Measurements from ENCODE around the gene CHDH.

The CHDH gene

GRCh38 chr3:53846134-53846850 is at the start of gene CHDH, which contains the start of gene IL17RB:
CHDH (minus strand) TSS chr3:53846419; CDS start chr3:53824008, 22,411 bp downstream.
IL17RB (plus strand) TSS chr3:53846568; CDS start chr3:53846589, 21 bp downstream.
- Histone ChIP-seq H3K27ac (ENCODE audit: low read length) (no peak within 1 kb of the TSS), H3K36me3 (ENCODE audit: insufficient read depth, low read length) (no peaks in the 10 kb centered on the region), H2AFZ (ENCODE audit: low read depth, low read length) (no peak within 1 kb of the TSS), H3K4me3 (ENCODE audit: low read depth in 1 of 2, low read length in 2 of 2) (no peak within 1 kb of the TSS), H3K27me3 (ENCODE audit: insufficient read depth, low read length, poor library complexity) (no peaks in the 10 kb centered on the region), H3K4me2 (ENCODE audit: insufficient read depth, low read length) (no peak within 1 kb of the TSS), H3K9ac (ENCODE audit: low read depth, low read length) (no peak within 1 kb of the TSS), H3K9me3 (ENCODE audit: insufficient read depth, low read length, severe bottlenecking) (no peaks in the 10 kb centered on the region), H3K4me1 (ENCODE audit: insufficient read depth, low read length) (no peaks in the 10 kb centered on the region), H4K20me1 (ENCODE audit: insufficient read depth, low read length) (no peaks in the 10 kb centered on the region), H3K79me2 (ENCODE audit: insufficient read depth, low read length) (no peaks in the 10 kb centered on the region)
- TF ChIP-seq EZH2 (IDR thresholded peaks at IDR 0.05; ENCODE audit: borderline replicate concordance, low read depth, low read length, severe bottlenecking) = no peak
- TF ChIP-seq CTCF (IDR thresholded peaks at IDR 0.05; ENCODE audit: borderline replicate concordance, extremely low read depth, low read length, poor library complexity, severe bottlenecking) = no peak
- ATAC-seq (ENCODE audit: insufficient read depth, low read depth) = no peak
- no peak for DNase-seq

GRCh38 chr3:53892286-53892637 is 46.0 kb upstream of the CHDH start:
- TF ChIP-seq CTCF (IDR thresholded peaks at IDR 0.05; ENCODE audit: borderline replicate concordance, extremely low read depth, low read length, poor library complexity, severe bottlenecking) (no peak), EZH2 (IDR thresholded peaks at IDR 0.05; ENCODE audit: borderline replicate concordance, low read depth, low read length, severe bottlenecking) (no peak)
- DNase-seq = no peak
- no peaks in the 10 kb centered on the region for H3K9me3 ChIP-seq (ENCODE audit: insufficient read depth, low read length, severe bottlenecking)
- no peak overlapping the region for H3K9ac ChIP-seq (ENCODE audit: low read depth, low read length)
- ATAC-seq (ENCODE audit: insufficient read depth, low read depth) = no peak
- H2AFZ ChIP-seq (ENCODE audit: low read depth, low read length) = no peak overlapping the region
- no peaks in the 10 kb centered on the region for H3K36me3 ChIP-seq (ENCODE audit: insufficient read depth, low read length)
- no peak overlapping the region for H3K4me2 ChIP-seq (ENCODE audit: insufficient read depth, low read length)
- H3K27me3 ChIP-seq (ENCODE audit: insufficient read depth, low read length, poor library complexity) = peaks cover 21% of the 10 kb centered on the region
- no peaks in the 10 kb centered on the region for H4K20me1 ChIP-seq (ENCODE audit: insufficient read depth, low read length)
- no peaks in the 10 kb centered on the region for H3K4me1 ChIP-seq (ENCODE audit: insufficient read depth, low read length)
- no peak overlapping the region for H3K4me3 ChIP-seq (ENCODE audit: low read depth in 1 of 2, low read length in 2 of 2)
- no peak overlapping the region for H3K27ac ChIP-seq (ENCODE audit: low read length)
- no peaks in the 10 kb centered on the region for H3K79me2 ChIP-seq (ENCODE audit: insufficient read depth, low read length)

- peaks cover 25% of the 10 kb centered on the region for H3K27me3 ChIP-seq (ENCODE audit: insufficient read depth, low read length, poor library complexity)
- no peak within 1 kb of the TSS for H2AFZ ChIP-seq (ENCODE audit: low read depth, low read length)
- H3K4me3 ChIP-seq (ENCODE audit: low read depth in 1 of 2, low read length in 2 of 2) = no peak within 1 kb of the TSS
- H3K9ac ChIP-seq (ENCODE audit: low read depth, low read length) = no peak within 1 kb of the TSS
- no peaks in the 10 kb centered on the region for H4K20me1 ChIP-seq (ENCODE audit: insufficient read depth, low read length)
- peaks cover 2% of the 10 kb centered on the region; the same call in 1 of the 2 replicates for H3K4me1 ChIP-seq (ENCODE audit: insufficient read depth, low read length)
- H3K9me3 ChIP-seq (ENCODE audit: insufficient read depth, low read length, severe bottlenecking) = no peaks in the 10 kb centered on the region
- TF ChIP-seq EZH2 (IDR thresholded peaks at IDR 0.05; ENCODE audit: borderline replicate concordance, low read depth, low read length, severe bottlenecking) = no peak
- TF ChIP-seq CTCF (IDR thresholded peaks at IDR 0.05; ENCODE audit: borderline replicate concordance, extremely low read depth, low read length, poor library complexity, severe bottlenecking) = no peak
- DNase-seq (no peak), ATAC-seq (ENCODE audit: insufficient read depth, low read depth) (no peak)
- H3K79me2 ChIP-seq (ENCODE audit: insufficient read depth, low read length) = no peaks in the 10 kb centered on the region
- no peaks in the 10 kb centered on the region for H3K36me3 ChIP-seq (ENCODE audit: insufficient read depth, low read length)
- H3K27ac ChIP-seq (ENCODE audit: low read length) = no peak within 1 kb of the TSS
- no peak within 1 kb of the TSS for H3K4me2 ChIP-seq (ENCODE audit: insufficient read depth, low read length)
Observed at GRCh38 chr3:53891497-53892285, 45.5 kb upstream of the CHDH start, which contains the start of gene SELENOK. SELENOK (minus strand) TSS chr3:53891859.
